GM10248 (cell line): ENCODE results near the gene CAV1.

ENCODE experiments used
- CTCF ChIA-PET: fragments of 300-600 bp; sonication (Branson Sonifier 250); formaldehyde crosslinking; extraction: SDS; loops from one replicate; lab custom pipeline; 2021; ENCODE audit warnings: antibody characterized with exemption; lab: Yijun Ruan, JAX
- POLR2A ChIA-PET: fragments of 350-650 bp; sonication (Branson Sonifier 250); formaldehyde crosslinking; extraction: SDS; loops from one replicate; lab custom pipeline; 2020; ENCODE audit warnings: antibody characterized with exemption; lab: Yijun Ruan, JAX
- DNase-seq: peaks from one replicate; pipeline ENCODE4 v3.0.0; 2012; ENCODE audit errors: extremely low spot score
- TF ChIP-seq, protein P1 (sequence below): IDR thresholded peaks from 2 replicates; pipeline ENCODE4 v1.5.1; 2012; ENCODE audit warnings: mild to moderate bottlenecking, low read depth; ENCODE audit errors: extremely low read depth, missing control alignments, control extremely low read depth

The CAV1 gene

DNA sequence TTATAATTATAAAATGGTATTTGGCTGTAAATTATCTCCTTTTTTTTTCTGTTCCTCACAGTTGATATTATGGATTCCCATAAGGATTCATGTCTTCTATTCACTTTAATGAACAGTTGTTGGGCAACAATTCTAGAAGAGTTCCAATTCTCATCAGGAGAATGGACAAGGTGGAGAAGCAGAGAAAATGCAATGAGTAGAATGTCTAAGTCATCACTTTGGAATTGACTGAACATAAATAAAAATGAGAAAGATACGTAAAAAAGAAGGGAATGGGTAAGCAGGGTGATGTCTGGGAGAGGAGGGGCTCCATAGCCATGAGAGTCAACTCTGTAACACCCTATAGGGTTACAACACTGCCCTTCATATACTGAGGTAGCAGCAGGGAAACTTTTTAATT is 27.1 kb upstream of the CAV1 start:
- ChIA-PET POLR2A (no interaction called here), CTCF (no interaction called here)
- no peak for DNase-seq
- TF ChIP-seq, protein P1, sequence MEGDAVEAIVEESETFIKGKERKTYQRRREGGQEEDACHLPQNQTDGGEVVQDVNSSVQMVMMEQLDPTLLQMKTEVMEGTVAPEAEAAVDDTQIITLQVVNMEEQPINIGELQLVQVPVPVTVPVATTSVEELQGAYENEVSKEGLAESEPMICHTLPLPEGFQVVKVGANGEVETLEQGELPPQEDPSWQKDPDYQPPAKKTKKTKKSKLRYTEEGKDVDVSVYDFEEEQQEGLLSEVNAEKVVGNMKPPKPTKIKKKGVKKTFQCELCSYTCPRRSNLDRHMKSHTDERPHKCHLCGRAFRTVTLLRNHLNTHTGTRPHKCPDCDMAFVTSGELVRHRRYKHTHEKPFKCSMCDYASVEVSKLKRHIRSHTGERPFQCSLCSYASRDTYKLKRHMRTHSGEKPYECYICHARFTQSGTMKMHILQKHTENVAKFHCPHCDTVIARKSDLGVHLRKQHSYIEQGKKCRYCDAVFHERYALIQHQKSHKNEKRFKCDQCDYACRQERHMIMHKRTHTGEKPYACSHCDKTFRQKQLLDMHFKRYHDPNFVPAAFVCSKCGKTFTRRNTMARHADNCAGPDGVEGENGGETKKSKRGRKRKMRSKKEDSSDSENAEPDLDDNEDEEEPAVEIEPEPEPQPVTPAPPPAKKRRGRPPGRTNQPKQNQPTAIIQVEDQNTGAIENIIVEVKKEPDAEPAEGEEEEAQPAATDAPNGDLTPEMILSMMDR, result no peak

DNA sequence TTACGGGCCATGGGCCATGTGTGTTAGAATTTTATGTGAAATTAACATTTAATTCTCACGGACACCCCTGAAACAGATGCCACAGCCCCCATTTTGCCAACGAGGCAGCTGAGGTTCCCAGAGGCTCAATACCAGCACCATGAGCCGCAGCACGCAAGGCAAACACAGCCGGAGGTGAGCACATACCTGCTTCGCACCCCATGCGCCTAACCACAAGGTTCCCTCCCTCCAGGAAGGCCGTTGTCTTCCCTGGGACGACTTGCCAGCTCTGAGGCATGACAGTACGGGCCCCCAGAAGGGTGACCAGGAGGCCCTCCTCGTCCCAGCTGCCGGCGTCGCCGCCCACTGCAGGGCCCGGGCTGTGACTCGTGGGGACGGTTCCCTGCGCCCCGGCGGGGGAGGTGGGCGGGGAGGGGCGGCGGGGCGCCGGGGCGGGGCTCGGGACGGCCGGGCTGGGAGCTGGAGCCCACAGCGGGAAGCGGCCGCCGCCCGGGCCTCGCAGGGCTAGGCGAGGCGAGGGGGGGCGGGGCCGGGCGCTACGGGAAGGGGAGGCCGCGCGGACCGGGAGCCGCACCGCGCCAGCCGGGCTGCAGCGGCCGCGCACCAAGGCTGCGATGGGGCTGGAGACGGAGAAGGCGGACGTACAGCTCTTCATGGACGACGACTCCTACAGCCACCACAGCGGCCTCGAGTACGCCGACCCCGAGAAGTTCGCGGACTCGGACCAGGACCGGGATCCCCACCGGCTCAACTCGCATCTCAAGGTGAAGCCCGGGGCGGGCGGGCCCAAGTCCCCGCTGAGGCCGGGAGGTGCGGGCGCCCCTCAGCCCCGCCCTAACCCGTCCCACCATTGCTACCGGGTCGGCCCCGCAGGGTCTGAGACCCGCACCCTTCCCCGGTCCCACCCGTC is 25.4 kb upstream of the CAV1 start, which contains the start of gene CAV2:
Gene CAV2, plus strand, starts transcription at position 571 of the 910 bp plus-strand sequence. Its CDS starts 44 bp downstream, at position 615.
- TF ChIP-seq, protein P1, result no peak
- CTCF ChIA-PET, result interaction anchor here (0.8 kb wide), 1 partner anchor 13 kb away, joined by 3 read pairs; no protein-coding TSS in a partner anchor
- DNase-seq, result peak; percentile 39
- POLR2A ChIA-PET, result no interaction called here

DNA sequence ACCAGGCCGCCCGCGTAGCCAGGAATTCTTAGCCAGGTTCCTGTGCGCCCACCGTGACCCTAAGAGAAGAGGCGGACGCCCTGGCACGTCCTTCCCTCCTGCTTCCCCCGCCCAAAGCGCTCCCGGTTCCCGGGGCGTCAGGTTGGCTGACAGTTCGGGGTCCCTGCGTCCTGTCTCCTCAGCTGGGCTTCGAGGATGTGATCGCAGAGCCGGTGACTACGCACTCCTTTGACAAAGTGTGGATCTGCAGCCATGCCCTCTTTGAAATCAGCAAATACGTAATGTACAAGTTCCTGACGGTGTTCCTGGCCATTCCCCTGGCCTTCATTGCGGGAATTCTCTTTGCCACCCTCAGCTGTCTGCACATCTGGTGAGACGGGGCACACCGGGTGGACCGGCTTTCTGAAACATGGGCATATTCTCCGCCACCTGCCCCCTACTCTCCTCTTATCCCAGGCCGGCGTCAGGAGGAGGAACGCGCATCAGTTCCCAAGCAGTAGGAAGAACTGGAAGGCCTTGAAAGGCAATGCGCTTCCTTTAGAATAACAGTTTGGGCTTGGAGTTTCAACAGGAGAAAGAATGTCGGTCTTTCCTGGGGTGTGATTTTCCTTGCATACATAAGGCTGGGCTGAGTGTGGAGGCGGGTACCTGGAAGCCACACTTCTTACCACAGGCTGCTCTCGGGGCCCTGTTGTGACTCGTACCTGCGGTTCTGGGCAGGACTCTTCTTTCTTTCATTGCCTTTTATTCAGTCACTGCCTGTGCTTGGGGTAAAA is 24.6 kb upstream of the CAV1 start:
- POLR2A ChIA-PET, result no interaction called here
- peak; percentile 24 for DNase-seq
- CTCF ChIA-PET, result no interaction called here
- TF ChIP-seq, protein P1, result no peak

DNA sequence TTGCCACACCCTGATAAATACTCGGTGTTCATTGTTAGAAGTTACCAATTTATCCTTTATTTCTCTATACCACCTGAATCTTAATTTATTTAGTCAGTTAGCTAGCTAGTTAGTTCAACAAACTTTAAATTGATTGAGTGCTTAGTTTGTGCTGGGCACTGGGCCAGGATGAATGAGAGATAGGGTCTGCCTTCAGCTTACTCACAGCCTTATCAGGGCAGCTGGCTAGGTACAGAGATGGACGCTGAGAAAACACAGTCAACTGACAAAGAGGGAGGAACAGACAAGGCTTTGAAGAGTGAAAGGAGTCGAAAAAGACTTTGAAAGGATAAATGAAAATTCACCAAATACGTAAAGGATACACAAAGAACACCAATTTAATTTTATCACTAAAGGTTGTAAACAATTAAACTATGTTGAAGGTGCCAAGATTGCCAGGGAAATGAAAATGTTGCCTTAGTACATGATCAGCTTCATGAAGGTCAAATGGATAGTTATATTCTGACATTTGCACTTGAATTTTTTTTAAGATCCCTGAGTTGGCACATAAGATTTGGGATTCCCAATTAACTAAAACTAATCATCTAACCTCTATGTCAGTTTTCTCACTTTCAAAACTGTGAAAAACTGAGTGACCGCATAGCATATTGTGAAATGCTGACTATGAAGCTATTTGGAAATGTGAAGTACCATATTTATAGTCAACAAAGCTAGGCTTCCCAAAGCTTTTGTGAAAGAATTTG is 23.2 kb upstream of the CAV1 start:
- TF ChIP-seq, protein P1, result no peak
- ChIA-PET CTCF (interaction anchor here (0.8 to 1.6 kb wide), 4 partner anchors 14 to 59 kb away, joined by 3 to 6 read pairs (median 3); no protein-coding TSS in a partner anchor), POLR2A (no interaction called here)
- DNase-seq, result no peak

DNA sequence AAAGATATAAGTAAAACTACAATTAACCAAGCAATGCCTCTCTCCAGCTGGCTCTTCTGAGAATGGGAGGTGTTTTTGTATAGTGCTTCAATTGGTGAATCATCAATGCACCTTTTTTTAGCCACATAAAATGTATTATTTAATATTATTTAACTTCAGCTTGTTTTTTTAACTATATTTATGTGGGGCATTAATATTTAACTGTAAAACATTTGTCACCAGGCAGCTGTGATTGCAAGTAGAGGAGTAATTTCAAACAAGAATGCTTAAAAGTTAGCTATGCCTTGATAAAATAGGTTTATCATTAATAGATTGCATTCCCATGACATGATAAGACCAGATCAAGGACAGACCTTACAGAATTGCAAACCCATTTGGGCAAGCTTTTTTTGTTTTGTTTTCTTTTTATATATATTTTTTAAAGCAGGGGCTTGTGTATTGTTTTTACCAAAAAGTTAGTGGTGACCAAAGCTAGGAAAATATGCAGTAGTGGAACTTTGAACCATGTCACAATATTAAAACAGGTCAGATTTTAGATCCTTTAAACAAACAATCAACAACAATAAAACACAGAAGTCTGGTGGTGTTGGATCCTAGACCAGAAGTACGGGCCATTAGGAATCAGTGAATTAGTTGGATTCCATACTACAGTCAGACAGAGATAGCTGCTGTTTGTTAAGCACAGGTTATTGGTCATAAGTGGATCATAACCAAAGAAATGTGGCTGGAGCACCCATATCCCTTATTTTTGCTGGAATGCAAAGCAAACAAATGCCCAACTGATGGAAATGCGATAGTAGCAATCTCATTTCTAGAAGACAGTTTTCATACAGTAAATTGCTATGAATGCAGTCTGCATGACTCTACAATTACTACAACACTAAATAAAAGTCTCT is 22.4 kb upstream of the CAV1 start:
- DNase-seq, result no peak
- ChIA-PET POLR2A (no interaction called here), CTCF (interaction anchor here (0.8 to 1.6 kb wide), 5 partner anchors 13 to 125 kb away, joined by 3 to 6 read pairs (median 3); no protein-coding TSS in a partner anchor)
- TF ChIP-seq, protein P1, result no peak
